Subcutaneous abdominal adipose tissue (tissue), 5 donors: ENCODE results near the gene FRS2.

ENCODE experiments used
- H3K27ac ChIP-seq: one replicate; pipeline ENCODE4 v1.7.0; 2013; ENCODE audit warnings: low read depth, mild to moderate bottlenecking, inconsistent platforms, low read length, moderate library complexity
- H3K27me3 ChIP-seq, 5 donors: one replicate each; pipeline ENCODE4 v1.7.0; 2013; ENCODE audit warnings: low read length in 5 of 5, inconsistent platforms in 1 of 5; ENCODE audit not compliant: control insufficient read depth in 5 of 5, insufficient read depth in 4 of 5
- H3K36me3 ChIP-seq, 5 donors: one replicate each; pipeline ENCODE4 v1.7.0; 2013; ENCODE audit warnings: low read length in 5 of 5; ENCODE audit not compliant: control insufficient read depth in 5 of 5, insufficient read depth in 5 of 5
- H3K4me1 ChIP-seq, 5 donors: one replicate each; pipeline ENCODE4 v1.7.0; 2013; ENCODE audit warnings: low read length in 5 of 5, mild to moderate bottlenecking in 3 of 5, moderate library complexity in 1 of 5; ENCODE audit not compliant: control insufficient read depth in 5 of 5, insufficient read depth in 5 of 5
- H3K4me3 ChIP-seq, 5 donors: one replicate each; pipeline ENCODE4 v1.7.0; 2013; ENCODE audit warnings: low read length in 5 of 5, low read depth in 1 of 5
- H3K9ac ChIP-seq, 5 donors: one replicate each; pipeline ENCODE4 v1.7.0; 2013; ENCODE audit warnings: low read length in 5 of 5, mild to moderate bottlenecking in 4 of 5, moderate library complexity in 3 of 5
- H3K9me3 ChIP-seq, 5 donors: one replicate each; pipeline ENCODE4 v1.7.0; 2013; ENCODE audit warnings: low read length in 5 of 5; ENCODE audit not compliant: control insufficient read depth in 5 of 5
- donor health status: healthy.
- donor health status: healthy.
- donor health status: healthy.
- donor health status: healthy.
- donor health status: healthy.

FRS2 gene

GRCh38 chr12:69570000-69570516 is 99.9 kb downstream of the FRS2 start:
- H3K27me3 ChIP-seq, result no peaks in the 10 kb centered on the region
- H3K9ac ChIP-seq, result no peak overlapping the region
- H3K27ac ChIP-seq, result no peak overlapping the region
- H3K36me3 ChIP-seq, result peaks cover 32 to 58% (median 39%) of the 10 kb centered on the region in 5 donors
- no peaks in the 10 kb centered on the region for H3K9me3 ChIP-seq
- H3K4me3 ChIP-seq, result no peak overlapping the region
- H3K4me1 ChIP-seq, result no peaks in the 10 kb centered on the region

DNA sequence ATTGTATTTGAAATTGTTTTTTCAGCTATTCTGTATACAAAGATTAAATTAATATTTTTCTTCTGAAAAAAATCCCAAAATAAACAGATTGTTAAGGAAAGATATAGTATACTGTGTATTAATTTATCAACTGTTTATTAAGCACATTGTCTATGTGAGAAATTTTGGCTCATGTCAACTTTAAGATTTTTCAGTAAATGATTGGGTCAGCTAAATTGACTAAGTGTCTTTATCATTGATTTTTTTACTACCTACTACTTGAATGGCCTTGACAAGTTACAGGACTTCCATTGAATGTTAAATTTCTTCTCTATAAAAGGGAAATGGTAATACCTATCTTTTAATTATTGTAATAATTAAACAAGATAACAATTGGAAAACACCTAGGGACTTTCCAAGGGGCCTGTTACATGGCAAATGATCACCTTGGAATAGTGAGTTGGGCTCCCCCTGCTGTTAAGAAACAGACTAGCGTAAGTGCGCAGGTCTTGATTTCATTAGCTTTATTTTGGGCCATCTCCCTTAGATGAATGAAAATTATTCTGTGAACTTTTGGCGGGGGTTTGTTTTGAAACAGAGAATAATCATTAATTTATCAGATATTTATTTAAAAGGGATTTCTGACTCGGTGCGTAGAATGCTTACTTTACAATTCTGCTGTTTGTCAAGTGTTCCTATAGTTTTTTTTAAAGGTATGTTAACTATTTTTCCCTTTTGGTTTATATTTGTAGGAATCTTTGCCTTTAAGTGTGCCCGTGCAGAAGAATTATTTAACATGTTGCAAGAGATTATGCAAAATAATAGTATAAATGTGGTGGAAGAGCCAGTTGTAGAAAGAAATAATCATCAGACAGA is 100.6 kb downstream of the FRS2 start:
- H3K9ac ChIP-seq, result no peak overlapping the region
- H3K36me3 ChIP-seq, result peaks cover 36 to 63% (median 44%) of the 10 kb centered on the region in 5 donors

DNA sequence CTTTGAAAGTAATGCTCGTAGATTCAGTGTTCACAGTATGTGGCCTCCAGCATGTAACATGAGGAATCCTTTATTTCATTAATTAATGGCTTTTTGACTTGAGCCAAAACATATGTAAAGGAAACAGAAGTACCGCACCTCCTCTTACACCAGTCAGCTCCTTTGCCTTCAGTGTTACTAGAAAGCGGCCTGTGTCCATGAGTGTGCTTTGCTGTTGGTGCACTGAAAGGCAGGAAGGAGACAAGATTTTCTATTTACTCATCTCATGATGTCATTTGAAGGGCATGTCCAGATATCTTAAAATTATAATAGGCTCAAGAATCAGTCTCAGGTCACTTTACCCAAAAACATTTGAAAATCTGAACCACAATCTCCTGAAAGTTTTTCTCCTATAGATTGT is 105.2 kb downstream of the FRS2 start:
- Histone ChIP-seq H3K4me1 (no peaks in the 10 kb centered on the region), H3K9ac (no peak overlapping the region), H3K27me3 (no peaks in the 10 kb centered on the region), H3K36me3 (peaks cover 27 to 44% (median 36%) of the 10 kb centered on the region in 5 donors), H3K9me3 (no peaks in the 10 kb centered on the region), H3K4me3 (no peak overlapping the region), H3K27ac (no peak overlapping the region)

More for the DNA sequence above, 100.6 kb downstream of the FRS2 start:
- no peak overlapping the region for H3K4me3 ChIP-seq
- no peaks in the 10 kb centered on the region for H3K4me1 ChIP-seq
- H3K27ac ChIP-seq, result no peak overlapping the region
- H3K9me3 ChIP-seq, result no peaks in the 10 kb centered on the region
- no peaks in the 10 kb centered on the region for H3K27me3 ChIP-seq

DNA sequence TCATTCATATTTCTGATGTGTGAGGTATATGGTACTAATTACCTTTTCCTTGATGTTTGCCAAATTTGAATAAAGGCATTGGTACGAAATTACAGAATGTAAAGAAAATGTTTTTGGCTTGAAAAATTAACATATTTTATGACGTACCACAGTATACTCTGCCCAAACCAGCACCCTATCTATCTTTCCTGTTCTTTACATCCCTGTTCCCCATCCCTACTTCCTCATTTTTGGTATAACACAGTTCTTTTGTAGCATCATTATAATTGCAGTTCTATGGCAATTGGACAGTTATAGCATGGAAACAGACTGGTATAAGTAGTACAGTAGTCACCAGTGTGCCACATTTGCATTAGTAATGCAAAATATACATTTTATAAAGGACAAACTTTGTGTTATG is 108.1 kb downstream of the FRS2 start:
- Histone ChIP-seq H3K36me3 (peaks cover 19 to 29% (median 28%) of the 10 kb centered on the region in 5 donors), H3K27ac (no peak overlapping the region), H3K4me1 (no peaks in the 10 kb centered on the region), H3K9me3 (no peaks in the 10 kb centered on the region), H3K9ac (no peak overlapping the region), H3K27me3 (no peaks in the 10 kb centered on the region), H3K4me3 (no peak overlapping the region)

- H3K4me1 ChIP-seq, result no peaks in the 10 kb centered on the region
- H3K9ac ChIP-seq, result no peak overlapping the region
- H3K9me3 ChIP-seq, result no peaks in the 10 kb centered on the region
- H3K27ac ChIP-seq, result no peak overlapping the region
- H3K4me3 ChIP-seq, result no peak overlapping the region
- H3K27me3 ChIP-seq, result no peaks in the 10 kb centered on the region
- peaks cover 15 to 26% (median 22%) of the 10 kb centered on the region in 5 donors for H3K36me3 ChIP-seq
Observed at GRCh38 chr12:69579029-69579428, 108.8 kb downstream of the FRS2 start.

- H3K27ac ChIP-seq, result no peak overlapping the region
- no peaks in the 10 kb centered on the region for H3K4me1 ChIP-seq
- no peak overlapping the region for H3K4me3 ChIP-seq
- H3K9ac ChIP-seq, result no peak overlapping the region
- H3K27me3 ChIP-seq, result no peaks in the 10 kb centered on the region
- H3K36me3 ChIP-seq, result peaks cover 5 to 15% (median 11%) of the 10 kb centered on the region in 5 donors
- no peaks in the 10 kb centered on the region for H3K9me3 ChIP-seq
Observed at GRCh38 chr12:69580074-69580473, 109.9 kb downstream of the FRS2 start.

GRCh38 chr12:69583203-69583602 is 113.0 kb downstream of the FRS2 start:
- H3K4me1 ChIP-seq, result peaks cover 0 to 10% (median 5%) of the 10 kb centered on the region in 5 donors
- H3K9me3 ChIP-seq, result no peaks in the 10 kb centered on the region
- H3K9ac ChIP-seq, result no peak overlapping the region
- no peaks in the 10 kb centered on the region for H3K27me3 ChIP-seq
- H3K36me3 ChIP-seq, result peaks cover 10 to 17% (median 14%) of the 10 kb centered on the region in 5 donors
- H3K27ac ChIP-seq, result no peak overlapping the region
- H3K4me3 ChIP-seq, result no peak overlapping the region

GRCh38 chr12:69585189-69586062 is 115.2 kb downstream of the FRS2 start, which contains the start of gene CCT2:
TSS of gene CCT2 (plus strand) at chr12:69585459. CDS start at chr12:69585522, 63 bp downstream.
- Histone ChIP-seq H3K27ac (peak within 1 kb of the TSS; percentile 99), H3K4me3 (peak within 1 kb of the TSS; percentile 94 to 100 (median 98)), H3K27me3 (no peaks in the 10 kb centered on the region)

GRCh38 chr12:69588527-69588926 is 118.3 kb downstream of the FRS2 start:
- no peak overlapping the region for H3K9ac ChIP-seq
- no peak overlapping the region for H3K4me3 ChIP-seq
- H3K27me3 ChIP-seq, result no peaks in the 10 kb centered on the region
- peaks cover 42 to 68% (median 60%) of the 10 kb centered on the region in 5 donors for H3K36me3 ChIP-seq
- H3K27ac ChIP-seq, result no peak overlapping the region
- H3K4me1 ChIP-seq, result peaks cover 0 to 10% (median 5%) of the 10 kb centered on the region in 5 donors
- H3K9me3 ChIP-seq, result no peaks in the 10 kb centered on the region

More at GRCh38 chr12:69585189-69586062, 115.2 kb downstream of the FRS2 start, which contains the start of gene CCT2:
- peaks cover 0 to 10% (median 5%) of the 10 kb centered on the region in 5 donors for H3K4me1 ChIP-seq
- H3K36me3 ChIP-seq, result peaks cover 24 to 37% (median 31%) of the 10 kb centered on the region in 5 donors
- peak within 1 kb of the TSS; percentile 88 to 99 (median 98) for H3K9ac ChIP-seq
- H3K9me3 ChIP-seq, result no peaks in the 10 kb centered on the region
